PC-9 (cell line): ENCODE measurements around the gene ANAPC16.

Experiments
- EZH2 ChIP-seq: fragments of 200-600 bp; sonication (generic); IDR thresholded peaks from 2 replicates; pipeline ENCODE4 v1.8.0; 2017; ENCODE audit warnings: antibody characterized with exemption, low read depth
- TF ChIP-seq, protein P1 (sequence below): fragments of 200-600 bp; sonication (generic); conservative IDR thresholded peaks from 2 replicates; pipeline ENCODE4 v1.6.1; 2017; ENCODE audit warnings: mixed run types, antibody characterized with exemption, mild to moderate bottlenecking, moderate library complexity

DNA sequence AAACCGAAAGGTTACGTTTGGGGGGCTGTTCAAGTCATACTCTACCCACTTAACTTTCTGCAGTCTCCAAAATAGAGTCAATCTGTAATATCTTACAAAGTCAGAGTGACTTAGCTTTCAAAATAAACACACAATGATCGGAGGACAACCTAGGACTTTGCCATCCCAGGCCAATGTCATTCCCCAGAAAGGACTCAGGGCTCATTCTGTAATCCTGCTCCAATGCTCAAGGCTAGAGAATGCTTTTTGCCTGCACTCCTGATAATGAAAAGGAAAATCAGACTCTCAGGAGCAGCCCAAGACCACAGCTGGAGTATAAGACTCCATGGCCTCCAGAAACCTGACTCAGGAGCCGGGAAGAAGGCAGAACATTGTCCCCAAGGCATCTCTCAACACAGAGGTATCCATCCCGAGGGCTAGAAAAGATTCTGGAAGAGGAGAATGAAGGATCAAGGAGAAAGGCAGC lies 28.8 kb downstream of the ANAPC16 start:
- TF ChIP-seq, protein P1, sequence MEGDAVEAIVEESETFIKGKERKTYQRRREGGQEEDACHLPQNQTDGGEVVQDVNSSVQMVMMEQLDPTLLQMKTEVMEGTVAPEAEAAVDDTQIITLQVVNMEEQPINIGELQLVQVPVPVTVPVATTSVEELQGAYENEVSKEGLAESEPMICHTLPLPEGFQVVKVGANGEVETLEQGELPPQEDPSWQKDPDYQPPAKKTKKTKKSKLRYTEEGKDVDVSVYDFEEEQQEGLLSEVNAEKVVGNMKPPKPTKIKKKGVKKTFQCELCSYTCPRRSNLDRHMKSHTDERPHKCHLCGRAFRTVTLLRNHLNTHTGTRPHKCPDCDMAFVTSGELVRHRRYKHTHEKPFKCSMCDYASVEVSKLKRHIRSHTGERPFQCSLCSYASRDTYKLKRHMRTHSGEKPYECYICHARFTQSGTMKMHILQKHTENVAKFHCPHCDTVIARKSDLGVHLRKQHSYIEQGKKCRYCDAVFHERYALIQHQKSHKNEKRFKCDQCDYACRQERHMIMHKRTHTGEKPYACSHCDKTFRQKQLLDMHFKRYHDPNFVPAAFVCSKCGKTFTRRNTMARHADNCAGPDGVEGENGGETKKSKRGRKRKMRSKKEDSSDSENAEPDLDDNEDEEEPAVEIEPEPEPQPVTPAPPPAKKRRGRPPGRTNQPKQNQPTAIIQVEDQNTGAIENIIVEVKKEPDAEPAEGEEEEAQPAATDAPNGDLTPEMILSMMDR = no peak
- TF ChIP-seq EZH2 = no peak
